Immature natural killer cell (primary cell): ENCODE results near the gene AREL1. TPM values are rescaled to one million over a fixed set of nuclear protein-coding genes. Genes with fewer than 3 reads are reported as not detected.
A peak's percentile ranks its signal among the peaks of the same experiment; 100 is the strongest.

Experiments
- DNase-seq, 3 donors: peaks; one replicate each; pipeline ENCODE4 v3.0.0; 2022; ENCODE audit warnings: mixed read lengths in 1 of 3
- H3K27ac Mint-ChIP-seq, 6 donors: one replicate each; pipeline ENCODE4 v1.8.0; 2020; ENCODE audit warnings: mixed read lengths in 6 of 6, mild to moderate bottlenecking in 5 of 6, inconsistent platforms in 4 of 6, moderate library complexity in 3 of 6
- H3K27me3 Mint-ChIP-seq, 3 donors: one replicate each; pipeline ENCODE4 v1.8.0; 2020 to 2021; ENCODE audit warnings: low read depth in 3 of 3, mild to moderate bottlenecking in 3 of 3, mixed read lengths in 3 of 3, moderate library complexity in 3 of 3, inconsistent platforms in 1 of 3
- H3K36me3 Mint-ChIP-seq, 3 donors: one replicate each; pipeline ENCODE4 v1.8.0; 2020; ENCODE audit warnings: mixed read lengths in 3 of 3, inconsistent platforms in 2 of 3, mild to moderate bottlenecking in 2 of 3
- H3K4me1 Mint-ChIP-seq, 2 donors: one replicate each; pipeline ENCODE4 v1.8.0; 2020; ENCODE audit warnings: inconsistent platforms in 2 of 2, mild to moderate bottlenecking in 2 of 2, mixed read lengths in 2 of 2, moderate library complexity in 1 of 2
- H3K4me3 Mint-ChIP-seq, 5 donors: one replicate each; pipeline ENCODE4 v1.8.0; 2020; ENCODE audit warnings: mild to moderate bottlenecking in 5 of 5, mixed read lengths in 5 of 5, inconsistent platforms in 3 of 5, moderate library complexity in 3 of 5
- H3K9me3 Mint-ChIP-seq, 6 donors: one replicate each; pipeline ENCODE4 v1.8.0; 2020; ENCODE audit warnings: mild to moderate bottlenecking in 6 of 6, mixed read lengths in 6 of 6, inconsistent platforms in 4 of 6, moderate library complexity in 3 of 6
- polyA plus RNA-seq, 3 donors: library from polyadenylated mRNA; unstranded; fragments of 300-500 nt; fragmentation: Illumina TruSeq; gene quantifications; one replicate each; pipeline ENCODE4 v1.2.3, GENCODE V29; 2021

AREL1 gene
- polyA plus RNA-seq, 3 donors from 2014 or later: 11.9 to 30.6 (median 14.0) TPM

- Mint-ChIP-seq H3K27me3 (peaks cover 0 to 3% (median 1%) of the 10 kb centered on the region in 3 donors), H3K27ac (no peak overlapping the region), H3K36me3 (peaks cover 4 to 11% (median 7%) of the 10 kb centered on the region in 3 donors), H3K4me3 (no peak overlapping the region), H3K4me1 (peaks cover 0 to 13% of the 10 kb centered on the region in 2 donors), H3K9me3 (peaks cover 0 to 2% (median 0%) of the 10 kb centered on the region in 6 donors)
- DNase-seq: no peak
These were observed 77.0 kb downstream of the AREL1 start for GRCh38 chr14:74635847-74636246.

DNA sequence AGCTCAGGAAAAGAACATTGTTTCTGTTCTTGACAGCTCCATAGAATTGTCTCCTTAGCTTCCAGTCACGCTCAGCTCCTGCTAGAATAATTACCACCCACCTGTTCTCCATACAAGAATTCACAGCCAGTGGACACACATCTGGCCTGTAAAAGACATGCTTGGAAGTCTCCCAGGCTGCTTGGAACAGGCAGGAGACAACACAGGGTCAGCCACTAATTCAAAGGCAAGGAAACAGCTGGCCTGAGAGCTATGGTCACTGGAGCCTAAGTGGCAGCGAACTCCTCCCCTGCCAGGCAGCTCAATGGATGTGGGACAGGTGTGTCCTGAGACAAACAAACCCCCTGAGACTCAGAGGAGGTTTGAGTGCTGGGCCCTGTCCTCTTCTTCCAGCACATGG is 77.9 kb downstream of the AREL1 start:
- DNase-seq: no peak
- H3K9me3 Mint-ChIP-seq: peaks cover 0 to 2% (median 0%) of the 10 kb centered on the region in 6 donors
- no peak overlapping the region for H3K4me3 Mint-ChIP-seq
- H3K27me3 Mint-ChIP-seq: peaks cover 0 to 3% (median 1%) of the 10 kb centered on the region in 3 donors
- H3K4me1 Mint-ChIP-seq: peaks cover 0 to 10% of the 10 kb centered on the region in 2 donors
- no peak overlapping the region for H3K27ac Mint-ChIP-seq
- H3K36me3 Mint-ChIP-seq: peaks cover 4 to 14% (median 12%) of the 10 kb centered on the region in 3 donors

DNA sequence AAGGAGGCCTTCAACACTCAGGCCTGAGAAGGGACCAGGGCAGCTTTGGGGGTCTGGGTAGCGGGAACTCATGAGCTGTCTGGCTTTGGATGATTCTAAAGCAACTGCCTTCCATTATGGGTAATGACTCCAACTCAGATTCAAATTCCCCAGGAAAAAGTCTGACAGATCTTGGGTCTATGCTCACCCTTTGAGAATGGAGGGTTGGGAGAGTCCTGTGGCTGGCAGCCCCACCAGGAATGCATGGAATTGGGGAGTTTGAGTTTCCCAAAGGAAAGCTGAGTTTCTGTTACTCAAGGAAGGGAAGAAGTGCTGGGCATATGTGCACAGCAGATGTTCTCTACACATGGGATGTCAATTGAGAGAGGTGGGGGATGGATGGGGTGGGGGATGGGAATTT is 78.4 kb downstream of the AREL1 start:
- H3K27ac Mint-ChIP-seq: no peak overlapping the region
- H3K27me3 Mint-ChIP-seq: peaks cover 0 to 3% (median 1%) of the 10 kb centered on the region in 3 donors
- no peak for DNase-seq
- peaks cover 0 to 10% of the 10 kb centered on the region in 2 donors for H3K4me1 Mint-ChIP-seq
- H3K36me3 Mint-ChIP-seq: peaks cover 4 to 14% (median 14%) of the 10 kb centered on the region in 3 donors
- H3K9me3 Mint-ChIP-seq: peaks cover 0 to 2% (median 0%) of the 10 kb centered on the region in 6 donors
- H3K4me3 Mint-ChIP-seq: no peak overlapping the region

- peaks cover 26 to 30% of the 10 kb centered on the region in 2 donors for H3K4me1 Mint-ChIP-seq
- H3K27me3 Mint-ChIP-seq: peaks cover 0 to 5% (median 1%) of the 10 kb centered on the region in 3 donors
- no peak for DNase-seq
- H3K27ac Mint-ChIP-seq: peak overlapping the region in 2 of 6 donors; percentile 53 to 79
- peaks cover 4 to 14% (median 12%) of the 10 kb centered on the region in 3 donors for H3K36me3 Mint-ChIP-seq
- H3K4me3 Mint-ChIP-seq: no peak overlapping the region
- peaks cover 0 to 2% (median 0%) of the 10 kb centered on the region in 6 donors for H3K9me3 Mint-ChIP-seq
These were observed 81.8 kb downstream of the AREL1 start for GRCh38 chr14:74630881-74631690.

DNA sequence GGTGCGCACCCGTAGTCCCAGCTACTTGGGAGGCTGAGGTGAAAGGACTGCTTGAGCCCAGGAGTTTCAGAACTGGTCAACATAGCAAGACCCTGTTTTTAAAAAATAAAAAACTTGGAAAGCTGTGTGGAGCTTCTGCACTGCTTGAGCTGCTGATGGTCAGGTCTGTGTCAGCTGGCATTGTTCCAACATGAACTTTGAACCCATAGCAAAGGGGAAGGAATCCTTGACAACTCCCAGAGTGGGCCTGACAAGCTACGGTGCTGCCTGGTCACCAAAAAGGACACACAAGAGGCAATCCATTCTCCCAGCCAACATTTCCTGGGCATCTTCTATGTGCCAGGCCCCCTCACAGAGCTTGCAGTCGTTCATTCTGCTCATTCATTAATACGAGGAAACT is 84.5 kb downstream of the AREL1 start:
- Mint-ChIP-seq H3K4me3 (no peak overlapping the region), H3K27ac (no peak overlapping the region), H3K4me1 (peaks cover 43 to 52% of the 10 kb centered on the region in 2 donors), H3K9me3 (no peaks in the 10 kb centered on the region), H3K36me3 (peaks cover 4 to 20% (median 17%) of the 10 kb centered on the region in 3 donors), H3K27me3 (peaks cover 0 to 9% (median 8%) of the 10 kb centered on the region in 3 donors)
- no peak for DNase-seq

GRCh38 chr14:74627076-74627475 is 85.8 kb downstream of the AREL1 start:
- Mint-ChIP-seq H3K27me3 (peaks cover 0 to 11% (median 9%) of the 10 kb centered on the region in 3 donors), H3K27ac (peak overlapping the region in 4 of 6 donors; percentile 12 to 75 (median 42)), H3K36me3 (peaks cover 0 to 14% (median 14%) of the 10 kb centered on the region in 3 donors), H3K4me3 (peak overlapping the region; percentile 57 to 78 (median 71)), H3K9me3 (no peaks in the 10 kb centered on the region), H3K4me1 (peaks cover 50 to 54% of the 10 kb centered on the region in 2 donors)
- no peak for DNase-seq

DNA sequence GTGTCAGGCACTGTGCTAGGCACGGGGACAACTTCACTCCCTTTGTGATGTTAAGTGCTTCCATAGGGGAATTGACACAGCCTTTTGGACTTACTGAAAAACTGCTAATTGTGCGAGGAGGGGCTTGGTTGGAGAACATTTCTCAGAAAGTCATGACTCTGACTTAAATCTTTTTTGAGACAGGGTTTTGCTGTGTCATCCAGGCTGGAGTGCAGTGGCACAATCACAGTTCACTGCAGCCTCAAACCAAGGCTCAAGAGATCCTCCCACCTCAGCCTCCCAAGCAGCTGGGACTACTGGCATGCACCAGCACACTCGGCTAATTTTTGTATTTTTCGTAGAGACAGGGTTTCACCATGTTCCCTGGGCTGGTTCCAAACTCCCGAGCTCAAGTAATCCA is 90.6 kb downstream of the AREL1 start:
- peaks cover 0 to 9% (median 7%) of the 10 kb centered on the region in 3 donors for H3K36me3 Mint-ChIP-seq
- peak overlapping the region in 1 of 6 donors; percentile 46 for H3K27ac Mint-ChIP-seq
- H3K27me3 Mint-ChIP-seq: peaks cover 18 to 28% (median 26%) of the 10 kb centered on the region in 3 donors
- peak overlapping the region in 2 of 5 donors; percentile 18 to 48 for H3K4me3 Mint-ChIP-seq
- H3K4me1 Mint-ChIP-seq: peaks cover 81% of the 10 kb centered on the region in 2 donors
- DNase-seq: no peak
- H3K9me3 Mint-ChIP-seq: no peaks in the 10 kb centered on the region

GRCh38 chr14:74621556-74621955 is 91.3 kb downstream of the AREL1 start:
- H3K27ac Mint-ChIP-seq: peak overlapping the region in 5 of 6 donors; percentile 41 to 99 (median 96)
- H3K4me3 Mint-ChIP-seq: peak overlapping the region in 4 of 5 donors; percentile 34 to 83 (median 80)
- H3K9me3 Mint-ChIP-seq: no peaks in the 10 kb centered on the region
- H3K36me3 Mint-ChIP-seq: peaks cover 0 to 9% (median 7%) of the 10 kb centered on the region in 3 donors
- peaks cover 18 to 29% (median 28%) of the 10 kb centered on the region in 3 donors for H3K27me3 Mint-ChIP-seq
- peaks cover 82 to 84% of the 10 kb centered on the region in 2 donors for H3K4me1 Mint-ChIP-seq
- DNase-seq: no peak

GRCh38 chr14:74620923-74621322 is 92.0 kb downstream of the AREL1 start:
- no peaks in the 10 kb centered on the region for H3K9me3 Mint-ChIP-seq
- H3K36me3 Mint-ChIP-seq: peaks cover 0 to 9% (median 7%) of the 10 kb centered on the region in 3 donors
- no peak for DNase-seq
- H3K27me3 Mint-ChIP-seq: peaks cover 18 to 32% (median 28%) of the 10 kb centered on the region in 3 donors
- H3K4me3 Mint-ChIP-seq: peak overlapping the region; percentile 78 to 83 (median 80)
- H3K4me1 Mint-ChIP-seq: peaks cover 84 to 88% of the 10 kb centered on the region in 2 donors
- peak overlapping the region; percentile 94 to 99 (median 97) for H3K27ac Mint-ChIP-seq

- H3K27ac Mint-ChIP-seq: peak overlapping the region; percentile 94 to 99 (median 97)
- H3K4me3 Mint-ChIP-seq: peak overlapping the region; percentile 78 to 83 (median 80)
- peaks cover 0 to 9% (median 7%) of the 10 kb centered on the region in 3 donors for H3K36me3 Mint-ChIP-seq
These were observed 92.4 kb downstream of the AREL1 start for GRCh38 chr14:74620497-74620921.

DNA sequence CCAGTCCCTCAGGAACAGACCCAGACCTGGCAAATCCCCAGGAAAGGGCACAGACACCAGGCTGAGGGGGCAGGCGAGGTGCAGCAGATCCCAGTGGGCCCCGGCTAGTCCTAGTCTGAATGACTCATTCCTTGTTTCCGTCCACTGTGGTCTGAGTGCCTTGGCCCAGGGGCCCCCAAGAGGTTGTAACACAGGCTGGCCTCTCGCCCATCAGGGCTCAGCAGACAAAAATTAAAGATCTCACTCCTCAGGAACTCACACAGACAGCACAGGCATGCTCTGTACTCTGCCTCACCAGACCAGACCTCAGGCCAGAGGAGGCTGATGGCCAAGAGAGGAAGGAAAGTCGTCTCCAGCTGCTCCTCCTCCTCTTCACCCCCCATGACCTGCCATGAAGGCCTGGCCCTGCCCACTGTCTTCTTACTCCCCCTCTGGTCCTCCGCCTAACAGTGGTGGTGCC is 93.2 kb downstream of the AREL1 start:
- no peaks in the 10 kb centered on the region for H3K9me3 Mint-ChIP-seq
- DNase-seq: no peak
- peak overlapping the region; percentile 94 to 99 (median 97) for H3K27ac Mint-ChIP-seq
- H3K4me3 Mint-ChIP-seq: peak overlapping the region; percentile 78 to 83 (median 81)
- H3K4me1 Mint-ChIP-seq: peaks cover 88 to 94% of the 10 kb centered on the region in 2 donors
- peaks cover 18 to 30% (median 30%) of the 10 kb centered on the region in 3 donors for H3K27me3 Mint-ChIP-seq
- peaks cover 0 to 9% (median 7%) of the 10 kb centered on the region in 3 donors for H3K36me3 Mint-ChIP-seq

More at GRCh38 chr14:74620497-74620921, 92.4 kb downstream of the AREL1 start:
- H3K4me1 Mint-ChIP-seq: peaks cover 84 to 89% of the 10 kb centered on the region in 2 donors
- H3K27me3 Mint-ChIP-seq: peaks cover 18 to 30% (median 29%) of the 10 kb centered on the region in 3 donors
- no peaks in the 10 kb centered on the region for H3K9me3 Mint-ChIP-seq
- peak; percentile 68 to 79 (median 72) for DNase-seq

- peaks cover 89 to 95% of the 10 kb centered on the region in 2 donors for H3K4me1 Mint-ChIP-seq
- H3K27me3 Mint-ChIP-seq: peaks cover 18 to 27% (median 25%) of the 10 kb centered on the region in 3 donors
These were observed 94.6 kb downstream of the AREL1 start for GRCh38 chr14:74618078-74618952.

More at GRCh38 chr14:74618078-74618952, 94.6 kb downstream of the AREL1 start:
- peaks cover 0 to 3% (median 3%) of the 10 kb centered on the region in 3 donors for H3K36me3 Mint-ChIP-seq
- peak overlapping the region; percentile 94 to 99 (median 97) for H3K27ac Mint-ChIP-seq
- peak overlapping the region; percentile 78 to 83 (median 81) for H3K4me3 Mint-ChIP-seq
- no peaks in the 10 kb centered on the region for H3K9me3 Mint-ChIP-seq
- DNase-seq: peak; percentile 95 to 96 (median 96)
